Measurements from ENCODE around the gene ERGIC3. TPM values are rescaled to one million over a fixed set of nuclear protein-coding genes. Genes with fewer than 3 reads are reported as not detected.
A peak's percentile ranks its signal among the peaks of the same experiment; 100 is the strongest.

Gene ERGIC3
- total and polyA plus RNA-seq, 2 of the 13 experiments (the other 11 are each of a cell fraction or from before 2014, with no cell fraction given) = 407 to 670 TPM

GRCh38 chr20:35523298-35523888 lies 18.5 kb upstream of the ERGIC3 start (continued):
- TF ChIP-seq MAZ (IDR thresholded peaks at IDR 0.05; ENCODE audit: borderline replicate concordance, low read depth, low read length) = 0 out of 2 replicates have a peak, but pooled peaks have one; percentile 23
- TF ChIP-seq MAZ (CRISPR knock-in tag; IDR thresholded peaks at IDR 0.05; ENCODE audit: low read depth) = no peak
- TF ChIP-seq SALL1 (CRISPR knock-in tag; IDR thresholded peaks at IDR 0.05) = peak; percentile 33; the same call in 1 of the 2 replicates
- peak; percentile 52; the same call in 1 of the 2 replicates for TF ChIP-seq HNF1B (CRISPR knock-in tag; IDR thresholded peaks at IDR 0.05)
- no peak for TF ChIP-seq TFDP2 (CRISPR knock-in tag; IDR thresholded peaks at IDR 0.05)
- TF ChIP-seq ARID2 (CRISPR knock-in tag; IDR thresholded peaks at IDR 0.05; ENCODE audit: borderline replicate concordance) = no peak
- 0 out of 2 replicates have a peak, but pooled peaks have one; percentile 10 for TF ChIP-seq ZNF574 (CRISPR knock-in tag; IDR thresholded peaks at IDR 0.05)
- TF ChIP-seq HCFC1 (IDR thresholded peaks at IDR 0.05; ENCODE audit: low read depth, low read length) = no peak
- TF ChIP-seq ZNF12 (CRISPR knock-in tag; IDR thresholded peaks at IDR 0.05) = peak; percentile 41; the same call in 1 of the 2 replicates
- TF ChIP-seq HNF4A (CRISPR knock-in tag; IDR thresholded peaks at IDR 0.05) = 0 out of 2 replicates have a peak, but pooled peaks have one; percentile 16
- 0 out of 2 replicates have a peak, but pooled peaks have one; percentile 4 for TF ChIP-seq GABPB1 (CRISPR knock-in tag; IDR thresholded peaks at IDR 0.05)
- TF ChIP-seq TBX2 (CRISPR knock-in tag; IDR thresholded peaks at IDR 0.05; ENCODE audit: borderline replicate concordance) = no peak
- no peak for TF ChIP-seq PRDM15 (CRISPR knock-in tag; IDR thresholded peaks at IDR 0.05)
- 0 out of 2 replicates have a peak, but pooled peaks have one; percentile 39 for TF ChIP-seq HIVEP1 (CRISPR knock-in tag; IDR thresholded peaks at IDR 0.05)
- TF ChIP-seq ZNF564 (CRISPR knock-in tag; IDR thresholded peaks at IDR 0.05) = no peak
- TF ChIP-seq ZNF704 (CRISPR knock-in tag; IDR thresholded peaks at IDR 0.05; ENCODE audit: borderline replicate concordance) = peak; percentile 35; the same call in 1 of the 2 replicates
- TF ChIP-seq HNF4G (IDR thresholded peaks at IDR 0.05; ENCODE audit: borderline replicate concordance, low read depth, low read length) = no peak
- TF ChIP-seq HNF4G (CRISPR knock-in tag; IDR thresholded peaks at IDR 0.05; ENCODE audit: borderline replicate concordance, low read depth) = no peak
- TF ChIP-seq SP5 (CRISPR knock-in tag; IDR thresholded peaks at IDR 0.05; ENCODE audit: borderline replicate concordance, low read depth) = 0 out of 2 replicates have a peak, but pooled peaks have one; percentile 13
